Measurements from ENCODE around the gene VKORC1. TPM values are rescaled to one million over a fixed set of nuclear protein-coding genes. Genes with fewer than 3 reads are reported as not detected.

Gene VKORC1
- total and polyA plus RNA-seq, 2 experiments from 2014 or later = 89.6 to 100 TPM

- H4K20me1 ChIP-seq (replicated peaks; ENCODE audit: insufficient read depth) = no peaks in the 10 kb centered on the region; the same call in 1 of the 2 replicates
- no peak for ATAC-seq
- no peak overlapping the region for H3K27ac ChIP-seq (ENCODE audit: low read depth)
- H3K4me1 ChIP-seq (ENCODE audit: insufficient read depth) = no peaks in the 10 kb centered on the region
- Mint-ChIP-seq H3K36me3 (ENCODE audit: low read depth) (peaks cover 51% of the 10 kb centered on the region), H3K27ac (no peak overlapping the region), H3K4me3 (no peak overlapping the region), H3K4me1 (peaks cover 5% of the 10 kb centered on the region; the same call in 1 of the 3 replicates), H3K9me3 (no peaks in the 10 kb centered on the region), H3K27me3 (ENCODE audit: insufficient read depth, low read depth, poor library complexity) (peaks cover 6% of the 10 kb centered on the region)
- DNase-seq (ENCODE audit: low spot score) = no peak
- H3K4me3 ChIP-seq = no peak overlapping the region
- H3F3A ChIP-seq (replicated peaks; ENCODE audit: low read depth) = no peaks in the 10 kb centered on the region
- TF ChIP-seq POLR2AphosphoS5 (IDR thresholded peaks at IDR 0.05; ENCODE audit: low read depth) = no peak
- TF ChIP-seq, protein P1, sequence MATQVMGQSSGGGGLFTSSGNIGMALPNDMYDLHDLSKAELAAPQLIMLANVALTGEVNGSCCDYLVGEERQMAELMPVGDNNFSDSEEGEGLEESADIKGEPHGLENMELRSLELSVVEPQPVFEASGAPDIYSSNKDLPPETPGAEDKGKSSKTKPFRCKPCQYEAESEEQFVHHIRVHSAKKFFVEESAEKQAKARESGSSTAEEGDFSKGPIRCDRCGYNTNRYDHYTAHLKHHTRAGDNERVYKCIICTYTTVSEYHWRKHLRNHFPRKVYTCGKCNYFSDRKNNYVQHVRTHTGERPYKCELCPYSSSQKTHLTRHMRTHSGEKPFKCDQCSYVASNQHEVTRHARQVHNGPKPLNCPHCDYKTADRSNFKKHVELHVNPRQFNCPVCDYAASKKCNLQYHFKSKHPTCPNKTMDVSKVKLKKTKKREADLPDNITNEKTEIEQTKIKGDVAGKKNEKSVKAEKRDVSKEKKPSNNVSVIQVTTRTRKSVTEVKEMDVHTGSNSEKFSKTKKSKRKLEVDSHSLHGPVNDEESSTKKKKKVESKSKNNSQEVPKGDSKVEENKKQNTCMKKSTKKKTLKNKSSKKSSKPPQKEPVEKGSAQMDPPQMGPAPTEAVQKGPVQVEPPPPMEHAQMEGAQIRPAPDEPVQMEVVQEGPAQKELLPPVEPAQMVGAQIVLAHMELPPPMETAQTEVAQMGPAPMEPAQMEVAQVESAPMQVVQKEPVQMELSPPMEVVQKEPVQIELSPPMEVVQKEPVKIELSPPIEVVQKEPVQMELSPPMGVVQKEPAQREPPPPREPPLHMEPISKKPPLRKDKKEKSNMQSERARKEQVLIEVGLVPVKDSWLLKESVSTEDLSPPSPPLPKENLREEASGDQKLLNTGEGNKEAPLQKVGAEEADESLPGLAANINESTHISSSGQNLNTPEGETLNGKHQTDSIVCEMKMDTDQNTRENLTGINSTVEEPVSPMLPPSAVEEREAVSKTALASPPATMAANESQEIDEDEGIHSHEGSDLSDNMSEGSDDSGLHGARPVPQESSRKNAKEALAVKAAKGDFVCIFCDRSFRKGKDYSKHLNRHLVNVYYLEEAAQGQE (IDR thresholded peaks at IDR 0.05; ENCODE audit: unreplicated experiment) = no peak
- TF ChIP-seq STAT1 (IDR thresholded peaks at IDR 0.05; ENCODE audit: unreplicated experiment) = no peak
- TF ChIP-seq, protein P2, sequence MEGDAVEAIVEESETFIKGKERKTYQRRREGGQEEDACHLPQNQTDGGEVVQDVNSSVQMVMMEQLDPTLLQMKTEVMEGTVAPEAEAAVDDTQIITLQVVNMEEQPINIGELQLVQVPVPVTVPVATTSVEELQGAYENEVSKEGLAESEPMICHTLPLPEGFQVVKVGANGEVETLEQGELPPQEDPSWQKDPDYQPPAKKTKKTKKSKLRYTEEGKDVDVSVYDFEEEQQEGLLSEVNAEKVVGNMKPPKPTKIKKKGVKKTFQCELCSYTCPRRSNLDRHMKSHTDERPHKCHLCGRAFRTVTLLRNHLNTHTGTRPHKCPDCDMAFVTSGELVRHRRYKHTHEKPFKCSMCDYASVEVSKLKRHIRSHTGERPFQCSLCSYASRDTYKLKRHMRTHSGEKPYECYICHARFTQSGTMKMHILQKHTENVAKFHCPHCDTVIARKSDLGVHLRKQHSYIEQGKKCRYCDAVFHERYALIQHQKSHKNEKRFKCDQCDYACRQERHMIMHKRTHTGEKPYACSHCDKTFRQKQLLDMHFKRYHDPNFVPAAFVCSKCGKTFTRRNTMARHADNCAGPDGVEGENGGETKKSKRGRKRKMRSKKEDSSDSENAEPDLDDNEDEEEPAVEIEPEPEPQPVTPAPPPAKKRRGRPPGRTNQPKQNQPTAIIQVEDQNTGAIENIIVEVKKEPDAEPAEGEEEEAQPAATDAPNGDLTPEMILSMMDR (conservative IDR thresholded peaks at IDR 0.05; ENCODE audit: low read depth in 2 of 2) = no peak
- TF ChIP-seq, protein P3, sequence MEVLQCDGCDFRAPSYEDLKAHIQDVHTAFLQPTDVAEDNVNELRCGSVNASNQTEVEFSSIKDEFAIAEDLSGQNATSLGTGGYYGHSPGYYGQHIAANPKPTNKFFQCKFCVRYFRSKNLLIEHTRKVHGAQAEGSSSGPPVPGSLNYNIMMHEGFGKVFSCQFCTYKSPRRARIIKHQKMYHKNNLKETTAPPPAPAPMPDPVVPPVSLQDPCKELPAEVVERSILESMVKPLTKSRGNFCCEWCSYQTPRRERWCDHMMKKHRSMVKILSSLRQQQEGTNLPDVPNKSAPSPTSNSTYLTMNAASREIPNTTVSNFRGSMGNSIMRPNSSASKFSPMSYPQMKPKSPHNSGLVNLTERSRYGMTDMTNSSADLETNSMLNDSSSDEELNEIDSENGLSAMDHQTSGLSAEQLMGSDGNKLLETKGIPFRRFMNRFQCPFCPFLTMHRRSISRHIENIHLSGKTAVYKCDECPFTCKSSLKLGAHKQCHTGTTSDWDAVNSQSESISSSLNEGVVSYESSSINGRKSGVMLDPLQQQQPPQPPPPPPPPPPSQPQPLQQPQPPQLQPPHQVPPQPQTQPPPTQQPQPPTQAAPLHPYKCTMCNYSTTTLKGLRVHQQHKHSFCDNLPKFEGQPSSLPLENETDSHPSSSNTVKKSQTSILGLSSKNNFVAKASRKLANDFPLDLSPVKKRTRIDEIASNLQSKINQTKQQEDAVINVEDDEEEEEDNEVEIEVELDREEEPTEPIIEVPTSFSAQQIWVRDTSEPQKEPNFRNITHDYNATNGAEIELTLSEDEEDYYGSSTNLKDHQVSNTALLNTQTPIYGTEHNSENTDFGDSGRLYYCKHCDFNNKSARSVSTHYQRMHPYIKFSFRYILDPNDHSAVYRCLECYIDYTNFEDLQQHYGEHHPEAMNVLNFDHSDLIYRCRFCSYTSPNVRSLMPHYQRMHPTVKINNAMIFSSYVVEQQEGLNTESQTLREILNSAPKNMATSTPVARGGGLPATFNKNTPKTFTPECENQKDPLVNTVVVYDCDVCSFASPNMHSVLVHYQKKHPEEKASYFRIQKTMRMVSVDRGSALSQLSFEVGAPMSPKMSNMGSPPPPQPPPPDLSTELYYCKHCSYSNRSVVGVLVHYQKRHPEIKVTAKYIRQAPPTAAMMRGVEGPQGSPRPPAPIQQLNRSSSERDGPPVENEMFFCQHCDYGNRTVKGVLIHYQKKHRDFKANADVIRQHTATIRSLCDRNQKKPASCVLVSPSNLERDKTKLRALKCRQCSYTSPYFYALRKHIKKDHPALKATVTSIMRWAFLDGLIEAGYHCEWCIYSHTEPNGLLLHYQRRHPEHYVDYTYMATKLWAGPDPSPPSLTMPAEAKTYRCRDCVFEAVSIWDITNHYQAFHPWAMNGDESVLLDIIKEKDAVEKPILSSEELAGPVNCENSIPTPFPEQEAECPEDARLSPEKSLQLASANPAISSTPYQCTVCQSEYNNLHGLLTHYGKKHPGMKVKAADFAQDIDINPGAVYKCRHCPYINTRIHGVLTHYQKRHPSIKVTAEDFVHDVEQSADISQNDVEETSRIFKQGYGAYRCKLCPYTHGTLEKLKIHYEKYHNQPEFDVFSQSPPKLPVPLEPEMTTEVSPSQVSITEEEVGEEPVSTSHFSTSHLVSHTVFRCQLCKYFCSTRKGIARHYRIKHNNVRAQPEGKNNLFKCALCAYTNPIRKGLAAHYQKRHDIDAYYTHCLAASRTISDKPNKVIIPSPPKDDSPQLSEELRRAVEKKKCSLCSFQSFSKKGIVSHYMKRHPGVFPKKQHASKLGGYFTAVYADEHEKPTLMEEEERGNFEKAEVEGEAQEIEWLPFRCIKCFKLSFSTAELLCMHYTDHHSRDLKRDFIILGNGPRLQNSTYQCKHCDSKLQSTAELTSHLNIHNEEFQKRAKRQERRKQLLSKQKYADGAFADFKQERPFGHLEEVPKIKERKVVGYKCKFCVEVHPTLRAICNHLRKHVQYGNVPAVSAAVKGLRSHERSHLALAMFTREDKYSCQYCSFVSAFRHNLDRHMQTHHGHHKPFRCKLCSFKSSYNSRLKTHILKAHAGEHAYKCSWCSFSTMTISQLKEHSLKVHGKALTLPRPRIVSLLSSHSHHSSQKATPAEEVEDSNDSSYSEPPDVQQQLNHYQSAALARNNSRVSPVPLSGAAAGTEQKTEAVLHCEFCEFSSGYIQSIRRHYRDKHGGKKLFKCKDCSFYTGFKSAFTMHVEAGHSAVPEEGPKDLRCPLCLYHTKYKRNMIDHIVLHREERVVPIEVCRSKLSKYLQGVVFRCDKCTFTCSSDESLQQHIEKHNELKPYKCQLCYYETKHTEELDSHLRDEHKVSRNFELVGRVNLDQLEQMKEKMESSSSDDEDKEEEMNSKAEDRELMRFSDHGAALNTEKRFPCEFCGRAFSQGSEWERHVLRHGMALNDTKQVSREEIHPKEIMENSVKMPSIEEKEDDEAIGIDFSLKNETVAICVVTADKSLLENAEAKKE (CRISPR knock-in tag; IDR thresholded peaks at IDR 0.05) = no peak
- TF ChIP-seq ETS1 (IDR thresholded peaks at IDR 0.05) = no peak
- no peak for TF ChIP-seq ZNF114 (CRISPR knock-in tag; IDR thresholded peaks at IDR 0.05)
- no peak for TF ChIP-seq CREB1 (CRISPR knock-in tag; IDR thresholded peaks at IDR 0.05; ENCODE audit: low read depth)
- H3K79me2 ChIP-seq (replicated peaks; ENCODE audit: insufficient read depth) = peaks cover 2% of the 10 kb centered on the region; the same call in 1 of the 2 replicates
- H2AFZ ChIP-seq = no peak overlapping the region
- H3K4me2 ChIP-seq = no peak overlapping the region
- H3K36me3 ChIP-seq (ENCODE audit: insufficient read depth) = peaks cover 7% of the 10 kb centered on the region; the same call in 1 of the 2 replicates
- H3K9me2 ChIP-seq (ENCODE audit: insufficient read depth) = no peaks in the 10 kb centered on the region
- no peaks in the 10 kb centered on the region for H3K27me3 ChIP-seq (ENCODE audit: insufficient read depth)
Measured at GRCh38 chr16:31081428-31082351, 12.9 kb downstream of the VKORC1 start.

Data from GM23338 (cell line).